CD14-positive monocyte (primary cell): ENCODE results near the gene RBM44. TPM values are rescaled to one million over a fixed set of nuclear protein-coding genes. Genes with fewer than 3 reads are reported as not detected.
A peak's percentile ranks its signal among the peaks of the same experiment; 100 is the strongest.

Experiments used
- DNase-seq, 3 donors: peaks; one replicate each; pipeline ENCODE4 v3.0.0-alpha.2; 2011 to 2022
- H2AFZ ChIP-seq: 2 replicates; pipeline ENCODE4 v1.6.0; 2012; ENCODE audit warnings: mild to moderate bottlenecking, low read depth, low read length, inconsistent platforms; ENCODE audit not compliant: insufficient read depth, poor library complexity, severe bottlenecking
- H3K27ac ChIP-seq, 2 donors: 1 replicate in 1 of 2; 2 replicates in 1 of 2; pipeline ENCODE4 v1.5.1; 2012 to 2013; ENCODE audit warnings: low read length in 2 of 2, control low read depth in 1 of 2, inconsistent platforms in 1 of 2, low read depth in 1 of 2, mild to moderate bottlenecking in 1 of 2
- H3K27me3 ChIP-seq, 2 donors: one replicate each; pipeline versions ENCODE4 v1.6.0 to v1.6.1; 2011 to 2013; ENCODE audit warnings: low read length in 2 of 2; ENCODE audit not compliant: control insufficient read depth in 2 of 2, insufficient read depth in 2 of 2
- H3K36me3 ChIP-seq, 2 donors: replicated peaks in 1 of 2; 1 replicate in 1 of 2; 2 replicates in 1 of 2; pipeline versions ENCODE4 v1.5.1 to v1.6.1; 2012 to 2013; ENCODE audit warnings: low read length in 2 of 2, control low read depth in 1 of 2, inconsistent platforms in 1 of 2, mild to moderate bottlenecking in 1 of 2; ENCODE audit not compliant: insufficient read depth in 2 of 2, control insufficient read depth in 1 of 2
- H3K4me1 ChIP-seq, 2 donors: 1 replicate in 1 of 2; 2 replicates in 1 of 2; pipeline versions ENCODE4 v1.5.1 to v1.6.1; 2012 to 2013; ENCODE audit warnings: low read length in 2 of 2, control low read depth in 1 of 2, inconsistent platforms in 1 of 2, mild to moderate bottlenecking in 1 of 2, moderate library complexity in 1 of 2; ENCODE audit not compliant: insufficient read depth in 2 of 2, control insufficient read depth in 1 of 2
- H3K4me2 ChIP-seq: replicated peaks from 2 replicates; pipeline ENCODE3; 2012; ENCODE audit warnings: low read length, moderate library complexity, mild to moderate bottlenecking; ENCODE audit not compliant: poor library complexity, severe bottlenecking; ENCODE audit errors: extremely low read depth
- H3K4me3 ChIP-seq, 3 experiments: fragments of 200-600 bp in 1 of 3; sonication (generic) in 1 of 3; replicated peaks in 1 of 3; 1 replicate in 2 of 3; 2 replicates in 1 of 3; pipeline ENCODE4 v1.5.1; 2011 to 2013; ENCODE audit warnings: low read length in 3 of 3, mild to moderate bottlenecking in 3 of 3, control low read depth in 2 of 3, low read depth in 2 of 3, inconsistent platforms in 1 of 3, moderate library complexity in 1 of 3
- H3K79me2 ChIP-seq: 2 replicates; pipeline ENCODE4 v1.6.0; 2012; ENCODE audit warnings: mild to moderate bottlenecking, control low read depth, inconsistent platforms, low read length, moderate library complexity; ENCODE audit not compliant: insufficient read depth
- H3K9ac ChIP-seq: 2 replicates; pipeline ENCODE4 v1.6.0; 2017; ENCODE audit warnings: low read length, mild to moderate bottlenecking; ENCODE audit not compliant: insufficient read depth, poor library complexity, severe bottlenecking
- H3K9me3 ChIP-seq, 2 donors: replicated peaks in 1 of 2; 1 replicate in 1 of 2; 2 replicates in 1 of 2; pipeline versions ENCODE4 v1.5.1 to v1.6.1; 2012 to 2013; ENCODE audit warnings: low read length in 2 of 2, control low read depth in 1 of 2; ENCODE audit not compliant: control insufficient read depth in 1 of 2, insufficient read depth in 1 of 2
- H4K20me1 ChIP-seq: 2 replicates; pipeline ENCODE4 v1.6.0; 2012; ENCODE audit warnings: mild to moderate bottlenecking, low read length, control low read depth, moderate library complexity; ENCODE audit not compliant: insufficient read depth
- H3K27ac Mint-ChIP-seq, 7 donors: one replicate each; pipeline ENCODE4 v1.8.0; 2020; ENCODE audit warnings: mild to moderate bottlenecking in 7 of 7, mixed read lengths in 7 of 7, moderate library complexity in 6 of 7, inconsistent platforms in 2 of 7
- H3K27me3 Mint-ChIP-seq, 3 donors: one replicate each; pipeline ENCODE4 v1.8.0; 2021 to 2022; ENCODE audit warnings: low read depth in 3 of 3, mild to moderate bottlenecking in 3 of 3, mixed read lengths in 3 of 3, moderate library complexity in 3 of 3, inconsistent platforms in 1 of 3
- H3K36me3 Mint-ChIP-seq, 2 donors: one replicate each; pipeline ENCODE4 v1.8.0; 2020; ENCODE audit warnings: mixed read lengths in 2 of 2, inconsistent platforms in 1 of 2, mild to moderate bottlenecking in 1 of 2
- H3K4me1 Mint-ChIP-seq: one replicate; pipeline ENCODE4 v1.8.0; 2020; ENCODE audit warnings: mild to moderate bottlenecking, mixed read lengths
- H3K4me3 Mint-ChIP-seq, 2 donors: one replicate each; pipeline ENCODE4 v1.8.0; 2020; ENCODE audit warnings: mild to moderate bottlenecking in 2 of 2, mixed read lengths in 2 of 2, moderate library complexity in 1 of 2
- H3K9me3 Mint-ChIP-seq, 7 donors: one replicate each; pipeline ENCODE4 v1.8.0; 2020 to 2022; ENCODE audit warnings: mixed read lengths in 7 of 7, mild to moderate bottlenecking in 6 of 7, moderate library complexity in 6 of 7, inconsistent platforms in 2 of 7
- WGBS: methylation state at CpG from one replicate; pipeline ENCODE4 v1.1.5; 2013; ENCODE audit warnings: missing lambda C conversion rate; ENCODE audit not compliant: insufficient coverage; 5-methylcytosine and 5-hydroxymethylcytosine counted together
- intact Hi-C, 2 donors: fragments of 100-400 bp; cut with micrococcal nuclease; formaldehyde crosslinking; loops; one replicate each; pipeline versions ENCODE4 v1.15.0 to v1.15.1; 2023
- polyA plus RNA-seq, 3 donors: library from polyadenylated mRNA; depleted of rRNA in 1 of 3; unstranded in 2 of 3; stranded (reverse) in 1 of 3; fragments of 300-500 nt in 2 of 3; fragments of >200 nt in 1 of 3; fragmentation: Illumina TruSeq in 2 of 3; gene quantifications; 1 replicate in 2 of 3; 2 replicates in 1 of 3; pipeline ENCODE4 v1.2.3, GENCODE V29; 2012 to 2021
- TF ChIP-seq, protein P1 (sequence below): fragments of 200-600 bp; IDR thresholded peaks from one replicate; pipeline ENCODE4 v1.8.0; 2022; ENCODE audit warnings: antibody characterized with exemption, mild to moderate bottlenecking

RBM44 gene
- polyA plus RNA-seq, 3 donors = 0.07 to 1.5 TPM; not detected in 1

- H3K9ac ChIP-seq = no peak overlapping the region
- peaks cover 26 to 51% (median 39%) of the 10 kb centered on the region in 3 donors for H3K27me3 Mint-ChIP-seq
- H3K4me3 ChIP-seq = no peak overlapping the region
- H3K4me2 ChIP-seq = no peak overlapping the region
- peak overlapping the region in 1 of 2 donors; percentile 77 for H3K4me3 Mint-ChIP-seq
- H3K27ac ChIP-seq = no peak overlapping the region
- H2AFZ ChIP-seq = no peak overlapping the region
- no peaks in the 10 kb centered on the region for H3K79me2 ChIP-seq
- WGBS = 52% methylated on average over 12 of the region's 14 CpGs
- intact Hi-C loops = no loop called here
- peaks cover 18% of the 10 kb centered on the region for H3K4me1 Mint-ChIP-seq
- H3K36me3 Mint-ChIP-seq = peaks cover 0 to 2% of the 10 kb centered on the region in 2 donors
- peaks cover 11 to 34% of the 10 kb centered on the region in 2 donors for H3K27me3 ChIP-seq
- H3K36me3 ChIP-seq = no peaks in the 10 kb centered on the region
- DNase-seq = peak in 2 of 3 donors; percentile 12 to 13
- H4K20me1 ChIP-seq = no peaks in the 10 kb centered on the region
- peaks cover 0 to 7% (median 2%) of the 10 kb centered on the region in 7 donors for H3K9me3 Mint-ChIP-seq
- TF ChIP-seq, protein P1, sequence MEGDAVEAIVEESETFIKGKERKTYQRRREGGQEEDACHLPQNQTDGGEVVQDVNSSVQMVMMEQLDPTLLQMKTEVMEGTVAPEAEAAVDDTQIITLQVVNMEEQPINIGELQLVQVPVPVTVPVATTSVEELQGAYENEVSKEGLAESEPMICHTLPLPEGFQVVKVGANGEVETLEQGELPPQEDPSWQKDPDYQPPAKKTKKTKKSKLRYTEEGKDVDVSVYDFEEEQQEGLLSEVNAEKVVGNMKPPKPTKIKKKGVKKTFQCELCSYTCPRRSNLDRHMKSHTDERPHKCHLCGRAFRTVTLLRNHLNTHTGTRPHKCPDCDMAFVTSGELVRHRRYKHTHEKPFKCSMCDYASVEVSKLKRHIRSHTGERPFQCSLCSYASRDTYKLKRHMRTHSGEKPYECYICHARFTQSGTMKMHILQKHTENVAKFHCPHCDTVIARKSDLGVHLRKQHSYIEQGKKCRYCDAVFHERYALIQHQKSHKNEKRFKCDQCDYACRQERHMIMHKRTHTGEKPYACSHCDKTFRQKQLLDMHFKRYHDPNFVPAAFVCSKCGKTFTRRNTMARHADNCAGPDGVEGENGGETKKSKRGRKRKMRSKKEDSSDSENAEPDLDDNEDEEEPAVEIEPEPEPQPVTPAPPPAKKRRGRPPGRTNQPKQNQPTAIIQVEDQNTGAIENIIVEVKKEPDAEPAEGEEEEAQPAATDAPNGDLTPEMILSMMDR = peak; percentile 33
- H3K27ac Mint-ChIP-seq = no peak overlapping the region
- H3K9me3 ChIP-seq = no peaks in the 10 kb centered on the region
- no peaks in the 10 kb centered on the region for H3K4me1 ChIP-seq
These were observed 59.9 kb downstream of the RBM44 start for GRCh38 chr2:237858294-237859081.

- peaks cover 0 to 7% (median 2%) of the 10 kb centered on the region in 7 donors for H3K9me3 Mint-ChIP-seq
- H3K4me3 Mint-ChIP-seq = peak overlapping the region in 1 of 2 donors; percentile 77
- H3K36me3 Mint-ChIP-seq = peaks cover 0 to 2% of the 10 kb centered on the region in 2 donors
- intact Hi-C loops = no loop called here
- no peaks in the 10 kb centered on the region for H3K79me2 ChIP-seq
- peaks cover 11 to 34% of the 10 kb centered on the region in 2 donors for H3K27me3 ChIP-seq
- H2AFZ ChIP-seq = no peak overlapping the region
- H3K36me3 ChIP-seq = no peaks in the 10 kb centered on the region
- no peak overlapping the region for H3K4me3 ChIP-seq
- H3K27ac ChIP-seq = no peak overlapping the region
- no peaks in the 10 kb centered on the region for H4K20me1 ChIP-seq
- no peak overlapping the region for H3K9ac ChIP-seq
- H3K4me2 ChIP-seq = no peak overlapping the region
- no peak for DNase-seq
- 22% methylated on average over 5 of the region's 15 CpGs for WGBS
- no peaks in the 10 kb centered on the region for H3K9me3 ChIP-seq
- TF ChIP-seq, protein P1 = no peak
- peaks cover 18% of the 10 kb centered on the region for H3K4me1 Mint-ChIP-seq
- no peaks in the 10 kb centered on the region for H3K4me1 ChIP-seq
- peaks cover 26 to 51% (median 39%) of the 10 kb centered on the region in 3 donors for H3K27me3 Mint-ChIP-seq
- no peak overlapping the region for H3K27ac Mint-ChIP-seq
These were observed 60.5 kb downstream of the RBM44 start for GRCh38 chr2:237859082-237859433.
